GM12891 (cell line): ENCODE results near the gene HUNK.

Source experiments
- DNase-seq: peaks from one replicate; pipeline ENCODE4 v3.0.0; 2011; ENCODE audit warnings: low spot score; ENCODE audit not compliant: insufficient read length
- FAIRE-seq: peaks from 2 replicates; lab custom pipeline; 2011; peaks lifted over from hg19 to GRCh38; lab: Jason Lieb, UNC
- PAX5 ChIP-seq: IDR thresholded peaks from 2 replicates; pipeline ENCODE4 v1.6.1; 2011; ENCODE audit warnings: low read length, moderate library complexity, mild to moderate bottlenecking; ENCODE audit not compliant: insufficient read depth, severe bottlenecking
- POLR2A ChIP-seq: IDR thresholded peaks from 2 replicates; pipeline ENCODE4 v1.6.1; 2011; ENCODE audit warnings: low read depth, low read length, control low read depth
- POLR2AphosphoS5 ChIP-seq: IDR thresholded peaks from 2 replicates; pipeline ENCODE4 v1.6.1; 2011; ENCODE audit warnings: low read depth, low read length, control low read depth
- POU2F2 ChIP-seq: IDR thresholded peaks from 2 replicates; pipeline ENCODE4 v1.6.1; 2011; ENCODE audit warnings: low read depth, mild to moderate bottlenecking, control low read depth, low read length, moderate library complexity
- SPI1 ChIP-seq: IDR thresholded peaks from 2 replicates; pipeline ENCODE4 v1.6.1; 2011; ENCODE audit warnings: low read depth, low read length, control low read depth
- TAF1 ChIP-seq: IDR thresholded peaks from 2 replicates; pipeline ENCODE4 v1.6.1; 2011; ENCODE audit warnings: low read depth, low read length, control low read depth

HUNK gene

DNA sequence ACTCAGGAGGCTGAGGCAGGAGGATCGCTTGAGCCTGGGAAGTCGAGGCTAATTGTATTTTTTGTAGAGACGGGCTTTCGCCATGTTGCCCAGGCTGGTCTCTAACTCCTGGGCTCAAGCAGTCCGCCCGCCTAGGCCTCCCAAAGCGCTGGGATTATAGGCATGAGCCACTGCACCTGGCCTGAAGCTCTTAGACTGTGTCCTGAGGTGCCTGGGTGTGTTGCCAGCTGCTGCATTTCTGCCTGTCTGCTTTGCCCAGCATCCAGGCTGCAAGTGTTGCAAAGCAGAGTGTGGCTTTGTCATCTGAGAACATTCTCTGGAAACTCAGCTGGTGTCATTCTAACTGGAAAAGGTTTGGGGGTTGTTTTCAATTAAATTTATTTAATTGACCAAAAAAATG is 105.0 kb downstream of the HUNK start:
- FAIRE-seq (no peak), DNase-seq (no peak)
- no peak for TF ChIP-seq POU2F2
- no peak for TF ChIP-seq POLR2A
- TF ChIP-seq PAX5 = no peak
- no peak for TF ChIP-seq SPI1
- no peak for TF ChIP-seq POLR2AphosphoS5
- TF ChIP-seq TAF1 = no peak

DNA sequence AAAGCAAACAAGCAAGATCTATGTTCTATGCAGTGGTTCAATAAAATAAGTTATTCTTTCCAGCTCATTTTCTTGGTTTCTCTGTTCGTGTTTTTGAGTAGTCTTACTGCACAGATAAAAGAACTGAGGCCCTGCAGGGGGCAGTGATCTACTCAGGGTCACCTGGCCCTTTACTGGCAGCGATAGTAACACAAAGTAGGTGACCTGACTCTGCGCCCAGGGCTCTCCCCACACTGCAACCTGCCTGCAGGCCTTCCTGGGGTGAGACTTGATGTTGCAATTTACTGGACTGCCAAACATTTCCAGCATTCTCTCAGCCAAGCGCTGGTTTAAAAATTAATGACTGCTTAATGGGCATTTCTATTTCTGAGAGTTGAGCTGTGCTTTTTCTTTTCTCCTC is 110.3 kb downstream of the HUNK start:
- FAIRE-seq (no peak), DNase-seq (no peak)
- TF ChIP-seq POU2F2 (no peak), PAX5 (no peak), POLR2A (no peak), POLR2AphosphoS5 (no peak), SPI1 (no peak), TAF1 (no peak)

DNA sequence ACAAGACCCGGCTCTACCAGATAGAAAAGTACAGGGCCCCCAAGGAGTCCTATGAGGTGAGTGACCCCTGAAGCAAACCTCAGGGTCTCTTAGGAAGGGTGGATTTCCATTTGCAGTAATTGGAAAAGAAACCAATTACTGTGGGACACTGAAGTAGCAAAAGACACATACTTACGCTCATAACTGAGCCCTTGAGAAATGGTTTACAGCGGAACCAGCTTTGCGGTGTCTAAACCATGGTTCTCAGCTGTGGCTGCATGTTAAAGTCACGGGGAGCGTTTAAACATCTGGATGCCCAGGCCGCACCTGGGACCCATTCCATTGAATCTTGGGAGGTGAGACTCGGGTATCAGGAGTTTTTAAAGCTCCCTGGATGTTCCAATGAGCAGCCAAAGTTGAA is 110.7 kb downstream of the HUNK start:
- TF ChIP-seq POLR2A (no peak), TAF1 (no peak), PAX5 (no peak), POU2F2 (no peak), SPI1 (no peak), POLR2AphosphoS5 (no peak)
- DNase-seq (no peak), FAIRE-seq (no peak)

DNA sequence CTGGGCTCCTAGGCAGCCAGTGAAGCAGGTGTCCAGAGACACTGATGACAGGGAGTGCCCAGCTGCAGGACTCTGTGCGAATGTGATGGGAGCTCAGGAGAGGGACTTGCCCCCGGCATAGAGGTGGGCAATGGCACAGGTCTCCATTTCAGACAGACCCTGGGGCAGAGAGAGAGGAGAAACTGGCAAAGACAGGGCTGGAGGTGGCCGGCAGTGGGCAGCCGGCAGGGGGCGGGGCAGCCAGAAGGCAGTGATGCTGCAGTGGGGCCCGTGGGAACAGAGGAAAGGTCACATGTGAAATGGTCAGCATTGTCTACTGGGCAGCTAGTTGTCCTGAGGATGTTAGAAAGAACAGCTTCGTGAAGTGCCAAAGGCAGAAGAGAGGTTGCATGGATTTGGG is 112.6 kb downstream of the HUNK start:
- FAIRE-seq = no peak
- DNase-seq = no peak
- TF ChIP-seq POLR2AphosphoS5 (no peak), POLR2A (no peak), SPI1 (no peak), TAF1 (no peak), POU2F2 (no peak), PAX5 (no peak)

DNA sequence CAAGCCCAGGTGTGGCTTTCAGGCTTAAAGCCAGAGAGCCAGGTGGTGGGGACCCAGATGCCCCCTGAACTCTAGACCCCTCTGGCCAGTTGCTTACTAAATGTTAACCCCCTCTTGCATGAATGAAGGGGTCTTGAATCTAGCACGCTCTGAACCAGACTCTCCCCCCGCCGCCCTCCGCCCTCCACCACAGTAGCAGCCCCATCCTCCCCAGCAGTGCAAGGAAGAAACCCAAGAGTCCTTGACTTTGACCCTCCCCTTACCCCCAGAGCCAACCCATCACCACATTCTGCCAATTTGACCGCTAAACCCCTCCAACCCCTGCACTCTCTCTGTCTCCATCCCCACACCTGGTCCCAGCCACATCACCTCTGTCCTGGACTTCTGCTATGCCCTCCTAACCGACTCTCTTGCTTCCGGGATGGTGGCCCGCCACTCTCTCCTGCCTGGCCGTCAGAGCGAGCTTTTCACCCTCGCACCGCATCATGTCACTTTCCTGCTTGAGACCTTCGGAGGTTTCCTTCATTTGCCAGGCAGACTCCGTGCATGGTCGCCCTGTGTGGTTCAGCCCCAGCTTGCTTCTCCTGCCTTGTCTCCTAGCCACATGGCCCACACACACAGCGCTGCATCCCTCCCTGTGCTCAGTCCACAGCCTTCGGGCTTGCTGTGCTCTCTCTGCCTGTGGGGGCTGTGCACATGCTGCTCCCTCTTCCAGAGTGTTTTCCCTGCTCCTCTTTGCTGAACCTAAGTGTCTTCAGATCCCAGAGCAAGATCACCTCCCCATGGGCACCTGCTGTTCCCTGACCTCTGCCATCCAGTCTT is 113.4 kb downstream of the HUNK start:
- no peak for FAIRE-seq
- no peak for TF ChIP-seq POLR2A
- TF ChIP-seq POLR2AphosphoS5 = no peak
- no peak for TF ChIP-seq PAX5
- TF ChIP-seq TAF1 = no peak
- TF ChIP-seq SPI1 = no peak
- no peak for TF ChIP-seq POU2F2
- no peak for DNase-seq

DNA sequence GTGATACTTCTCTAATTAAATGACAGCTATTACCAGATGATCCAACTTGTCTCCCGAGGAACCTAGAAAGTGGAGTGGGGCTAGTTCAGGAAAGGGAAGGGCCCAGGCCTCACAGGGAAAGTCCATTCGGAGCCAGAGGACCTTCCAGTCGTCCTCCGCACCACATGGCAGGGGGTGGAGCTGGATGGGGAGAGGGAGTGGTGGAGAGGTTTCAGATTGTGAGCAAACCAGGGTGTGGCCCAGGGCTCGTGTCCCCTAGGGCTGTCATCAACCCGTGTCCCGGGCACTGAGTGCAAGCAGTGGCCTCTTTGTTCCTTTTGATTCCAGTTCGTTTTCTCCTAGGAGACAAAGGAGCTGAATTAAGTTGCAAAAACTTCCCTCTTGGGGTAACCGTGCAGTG is 114.9 kb downstream of the HUNK start:
- no peak for DNase-seq
- no peak for TF ChIP-seq POLR2A
- no peak for TF ChIP-seq SPI1
- no peak for TF ChIP-seq POLR2AphosphoS5
- TF ChIP-seq PAX5 = no peak
- no peak for TF ChIP-seq TAF1
- no peak for TF ChIP-seq POU2F2
- no peak for FAIRE-seq

DNA sequence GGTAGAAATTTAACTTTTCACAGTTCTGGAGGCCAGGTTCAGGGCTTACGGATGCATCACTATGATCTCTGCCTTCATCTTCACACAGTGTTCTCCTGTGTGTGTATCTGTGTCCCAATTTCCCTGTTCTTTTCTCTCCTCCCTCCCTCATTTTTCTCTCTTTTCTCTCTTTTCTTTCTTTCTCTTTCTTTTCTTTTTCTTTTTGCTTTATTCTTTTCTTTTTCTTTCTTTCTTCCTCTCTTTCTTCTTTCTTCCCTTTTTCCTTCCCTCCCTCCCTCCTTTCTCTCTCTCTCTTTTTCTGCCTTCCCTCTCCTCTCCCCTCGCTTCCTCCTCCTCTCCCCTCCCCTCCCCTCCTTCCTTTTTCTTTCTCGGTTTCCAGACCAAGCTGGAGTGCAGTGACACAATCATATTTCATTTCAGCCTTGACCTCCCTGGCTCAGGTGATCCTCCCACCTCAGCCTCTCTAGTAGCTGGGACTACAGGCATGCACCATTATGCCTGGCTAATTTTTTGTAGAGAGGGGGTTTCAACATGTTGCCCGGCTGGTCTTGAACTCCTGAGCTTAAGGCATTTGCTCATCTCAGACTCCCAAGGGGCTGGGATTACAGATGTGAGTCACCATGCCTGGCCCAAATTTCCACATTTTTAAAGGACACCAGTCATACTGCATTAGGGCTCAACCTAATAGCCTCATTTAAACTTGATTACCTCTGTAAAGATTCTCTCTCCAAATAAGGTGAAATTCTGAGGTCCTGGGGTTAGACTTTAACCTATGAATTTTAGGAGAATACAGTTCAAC is 115.9 kb downstream of the HUNK start:
- TF ChIP-seq TAF1 (no peak), POLR2AphosphoS5 (no peak), POU2F2 (no peak), POLR2A (no peak), PAX5 (no peak), SPI1 (no peak)
- DNase-seq = no peak

DNA sequence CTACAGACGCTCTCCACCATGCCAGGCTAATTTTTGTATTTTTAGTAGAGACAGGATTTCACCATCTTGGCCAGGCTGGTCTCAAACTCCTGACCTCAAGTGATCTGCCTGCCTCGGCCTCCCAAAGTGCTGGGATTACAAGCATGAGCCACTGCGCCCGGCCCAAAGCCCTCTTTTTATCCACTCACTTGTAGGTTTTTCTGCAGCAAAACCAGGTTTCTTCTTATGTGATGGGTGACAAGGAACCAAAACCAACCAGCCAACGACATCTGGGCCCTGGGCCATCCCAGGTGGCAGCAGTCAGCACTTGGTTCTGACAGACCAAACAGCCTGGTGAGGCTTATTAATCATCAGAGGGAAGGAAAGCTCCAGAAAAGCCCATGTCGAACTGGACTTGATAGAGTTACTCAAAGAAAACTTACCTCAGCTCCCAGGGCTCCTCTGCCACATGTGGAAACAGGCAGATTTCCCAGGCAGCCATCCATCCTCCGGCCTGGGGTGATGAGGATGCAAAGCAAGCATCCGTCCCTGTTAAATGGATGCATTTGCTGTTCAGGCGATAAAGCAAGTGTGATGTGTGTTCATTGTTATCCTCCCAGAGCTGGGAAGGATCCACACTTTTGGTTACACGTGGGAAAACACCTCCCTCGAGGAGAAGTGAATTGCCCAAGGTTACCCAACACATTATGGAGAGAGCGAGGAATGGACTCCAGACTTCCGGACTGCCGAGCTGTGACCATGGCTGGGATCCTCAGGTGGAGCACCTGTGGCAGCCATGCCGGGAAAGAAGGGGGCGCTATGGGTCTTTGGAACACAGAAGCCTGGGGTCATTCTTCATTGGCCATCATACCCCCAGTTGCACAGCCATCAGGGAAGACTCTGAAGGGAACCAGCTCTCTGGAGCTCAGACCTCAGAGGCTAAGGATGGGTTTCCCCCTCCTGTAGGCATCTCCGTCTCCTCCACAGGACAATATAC is 118.8 kb downstream of the HUNK start:
- TF ChIP-seq POU2F2 = no peak
- FAIRE-seq = no peak
- DNase-seq = no peak

More for the DNA sequence above, 115.9 kb downstream of the HUNK start:
- no peak for FAIRE-seq

DNA sequence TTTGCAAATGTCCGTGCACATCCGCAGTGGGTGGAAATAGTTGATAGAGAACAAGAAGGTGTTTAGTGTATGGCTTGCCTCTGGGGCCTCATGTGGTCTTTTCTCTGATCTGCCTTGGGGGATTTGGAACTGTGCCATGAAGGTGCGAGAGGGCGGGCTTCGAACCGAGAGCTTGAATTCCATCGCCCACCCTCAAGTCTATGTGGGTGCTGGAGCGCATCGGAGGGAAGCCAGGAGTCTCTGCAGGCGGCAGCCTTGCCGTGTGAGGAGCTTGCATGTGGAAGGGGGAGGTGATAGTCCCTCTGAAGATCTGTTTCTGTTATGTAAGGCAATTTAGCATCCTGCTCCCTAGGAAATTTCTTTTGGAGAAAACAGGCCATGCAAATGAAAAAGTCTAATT is 119.6 kb downstream of the HUNK start:
- TF ChIP-seq POLR2A (no peak), SPI1 (no peak), TAF1 (no peak), POLR2AphosphoS5 (no peak), PAX5 (no peak), POU2F2 (no peak)
- no peak for DNase-seq
- no peak for FAIRE-seq
